Uterus (tissue), 4 donors: ENCODE results near the gene PDS5B. TPM values are rescaled to one million over a fixed set of nuclear protein-coding genes. Genes with fewer than 3 reads are reported as not detected.

Source experiments
- DNase-seq, 2 donors: peaks; one replicate each; pipeline ENCODE4 v3.0.0-alpha.2; 2019 to 2020
- H3K27ac ChIP-seq, 2 donors: fragments of 200-600 bp; sonication (generic); 1 replicate in 1 of 2; 2 replicates in 1 of 2; pipeline ENCODE4 v1.5.1; 2016 to 2018
- H3K27me3 ChIP-seq, 2 donors: fragments of 200-600 bp; sonication (generic); one replicate each; pipeline ENCODE4 v1.5.1; 2018 to 2019; ENCODE audit warnings: control low read depth in 1 of 2
- H3K36me3 ChIP-seq, 2 donors: fragments of 200-600 bp; sonication (generic); one replicate each; pipeline ENCODE4 v1.5.1; 2019; ENCODE audit warnings: control low read depth in 1 of 2
- H3K4me1 ChIP-seq, 2 donors: fragments of 200-600 bp; sonication (generic); one replicate each; pipeline ENCODE4 v1.5.1; 2018 to 2019; ENCODE audit warnings: control low read depth in 1 of 2
- H3K4me3 ChIP-seq, 2 donors: fragments of 200-600 bp; sonication (generic); 1 replicate in 1 of 2; 2 replicates in 1 of 2; pipeline ENCODE4 v1.5.1; 2018 to 2019; ENCODE audit warnings: mild to moderate bottlenecking in 1 of 2
- H3K9me3 ChIP-seq, 2 donors: fragments of 200-600 bp; sonication (generic); one replicate each; pipeline ENCODE4 v1.5.1; 2019; ENCODE audit warnings: control low read depth in 1 of 2
- POLR2A ChIP-seq, 2 donors: fragments of 450-650 bp; IDR thresholded peaks; one replicate each; pipeline ENCODE4 v1.6.1; 2016; ENCODE audit warnings: antibody characterized with exemption in 2 of 2, mild to moderate bottlenecking in 1 of 2, moderate library complexity in 1 of 2
- intact Hi-C: fragments of 100-400 bp; cut with DNase I; formaldehyde crosslinking; loops from one replicate; pipeline ENCODE4 v1.15.1; 2023; ENCODE audit warnings: low total_unique reads
- total RNA-seq, 4 donors: library from RNA; depleted of rRNA in 3 of 4; stranded (reverse); fragments of >200 nt in 3 of 4; gene quantifications; one replicate each; pipeline versions ENCODE4 v1.1.0 to v1.2.4, GENCODE V29; 2014 to 2023
- TF ChIP-seq, protein P1 (sequence below), 4 experiments: fragments of 200-600 bp in 2 of 4; fragments of 450-650 bp in 2 of 4; sonication (generic) in 2 of 4; IDR thresholded peaks; one replicate each; pipeline ENCODE4 v1.5.1; 2016 to 2019; ENCODE audit warnings: antibody characterized with exemption in 4 of 4, mild to moderate bottlenecking in 2 of 4, moderate library complexity in 1 of 4
- donor health status: DM: yes; HTN: yes; CAD: no.

The PDS5B gene
- total RNA-seq, 4 donors from 2014 or later = 36.6 to 192 (median 91.0) TPM

GRCh38 chr13:32751340-32751739 lies 165.1 kb downstream of the PDS5B start:
- Histone ChIP-seq H3K4me3 (no peak overlapping the region), H3K27ac (no peak overlapping the region), H3K9me3 (no peaks in the 10 kb centered on the region), H3K27me3 (no peaks in the 10 kb centered on the region), H3K36me3 (no peaks in the 10 kb centered on the region), H3K4me1 (no peaks in the 10 kb centered on the region)
- intact Hi-C loops = no loop called here
- TF ChIP-seq POLR2A (IDR thresholded peaks at IDR 0.05) = no peak
- TF ChIP-seq, protein P1, sequence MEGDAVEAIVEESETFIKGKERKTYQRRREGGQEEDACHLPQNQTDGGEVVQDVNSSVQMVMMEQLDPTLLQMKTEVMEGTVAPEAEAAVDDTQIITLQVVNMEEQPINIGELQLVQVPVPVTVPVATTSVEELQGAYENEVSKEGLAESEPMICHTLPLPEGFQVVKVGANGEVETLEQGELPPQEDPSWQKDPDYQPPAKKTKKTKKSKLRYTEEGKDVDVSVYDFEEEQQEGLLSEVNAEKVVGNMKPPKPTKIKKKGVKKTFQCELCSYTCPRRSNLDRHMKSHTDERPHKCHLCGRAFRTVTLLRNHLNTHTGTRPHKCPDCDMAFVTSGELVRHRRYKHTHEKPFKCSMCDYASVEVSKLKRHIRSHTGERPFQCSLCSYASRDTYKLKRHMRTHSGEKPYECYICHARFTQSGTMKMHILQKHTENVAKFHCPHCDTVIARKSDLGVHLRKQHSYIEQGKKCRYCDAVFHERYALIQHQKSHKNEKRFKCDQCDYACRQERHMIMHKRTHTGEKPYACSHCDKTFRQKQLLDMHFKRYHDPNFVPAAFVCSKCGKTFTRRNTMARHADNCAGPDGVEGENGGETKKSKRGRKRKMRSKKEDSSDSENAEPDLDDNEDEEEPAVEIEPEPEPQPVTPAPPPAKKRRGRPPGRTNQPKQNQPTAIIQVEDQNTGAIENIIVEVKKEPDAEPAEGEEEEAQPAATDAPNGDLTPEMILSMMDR (IDR thresholded peaks at IDR 0.05) = no peak
- DNase-seq = no peak

DNA sequence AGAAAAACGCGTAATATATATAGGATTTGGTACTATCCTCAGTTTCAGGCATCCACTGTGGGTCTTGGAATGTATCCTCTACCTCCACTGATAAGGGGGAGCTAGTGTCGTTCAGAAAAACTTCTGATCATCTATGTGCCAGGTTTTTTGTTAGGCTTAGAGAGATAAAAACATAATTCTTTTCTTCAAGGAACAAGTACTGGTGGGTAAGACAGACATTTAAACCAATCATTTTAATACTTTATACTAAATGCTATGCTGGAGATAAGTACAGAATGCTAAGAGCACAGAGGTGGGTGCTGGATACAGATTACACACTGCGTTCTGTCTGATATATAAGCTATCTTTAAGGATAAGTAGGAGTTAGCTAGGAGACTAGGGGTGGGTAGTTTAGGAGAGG lies 166.1 kb downstream of the PDS5B start:
- TF ChIP-seq, protein P1 (IDR thresholded peaks at IDR 0.05) = no peak
- no peak for TF ChIP-seq POLR2A (IDR thresholded peaks at IDR 0.05)
- H3K27me3 ChIP-seq = no peaks in the 10 kb centered on the region
- no peaks in the 10 kb centered on the region for H3K4me1 ChIP-seq
- H3K36me3 ChIP-seq = no peaks in the 10 kb centered on the region
- DNase-seq = no peak
- intact Hi-C loops = no loop called here
- no peak overlapping the region for H3K4me3 ChIP-seq
- H3K9me3 ChIP-seq = no peaks in the 10 kb centered on the region
- no peak overlapping the region for H3K27ac ChIP-seq

DNA sequence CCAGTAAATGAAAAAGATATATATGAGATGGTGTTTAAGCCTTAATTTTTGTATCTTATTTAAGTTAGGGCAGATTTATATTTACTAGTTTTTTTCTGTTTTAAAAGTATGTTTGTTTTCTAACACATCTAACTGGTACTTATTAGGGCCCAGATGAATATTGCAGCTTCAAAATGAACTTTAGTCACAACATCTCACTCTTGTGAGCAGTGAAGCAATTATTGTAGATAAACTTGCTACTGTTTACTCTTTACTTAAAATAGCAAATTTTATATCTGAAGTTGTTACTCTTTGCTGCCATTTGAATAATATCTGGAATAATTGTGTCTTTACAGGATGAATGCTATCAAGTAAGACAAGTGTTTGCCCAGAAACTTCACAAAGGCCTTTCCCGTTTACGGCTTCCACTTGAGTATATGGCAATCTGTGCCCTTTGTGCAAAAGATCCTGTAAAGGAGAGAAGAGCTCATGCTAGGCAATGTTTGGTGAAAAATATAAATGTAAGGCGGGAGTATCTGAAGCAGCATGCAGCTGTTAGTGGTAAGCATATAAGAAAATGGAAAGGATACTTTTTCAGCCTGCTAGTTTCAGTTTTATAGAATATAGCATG lies 166.8 kb downstream of the PDS5B start:
- Histone ChIP-seq H3K36me3 (no peaks in the 10 kb centered on the region), H3K27me3 (no peaks in the 10 kb centered on the region), H3K4me1 (no peaks in the 10 kb centered on the region), H3K9me3 (no peaks in the 10 kb centered on the region), H3K27ac (no peak overlapping the region), H3K4me3 (no peak overlapping the region)
- intact Hi-C loops = no loop called here
- no peak for DNase-seq
- no peak for TF ChIP-seq POLR2A (IDR thresholded peaks at IDR 0.05)
- TF ChIP-seq, protein P1 (IDR thresholded peaks at IDR 0.05) = no peak

- intact Hi-C loops = no loop called here
Measured at GRCh38 chr13:32754179-32754578, 167.9 kb downstream of the PDS5B start.

GRCh38 chr13:32759152-32759551 lies 172.9 kb downstream of the PDS5B start:
- TF ChIP-seq POLR2A (IDR thresholded peaks at IDR 0.05) = no peak
- TF ChIP-seq, protein P1 (IDR thresholded peaks at IDR 0.05) = no peak
- Histone ChIP-seq H3K4me1 (no peaks in the 10 kb centered on the region), H3K9me3 (no peaks in the 10 kb centered on the region), H3K36me3 (no peaks in the 10 kb centered on the region), H3K27ac (no peak overlapping the region), H3K27me3 (no peaks in the 10 kb centered on the region), H3K4me3 (no peak overlapping the region)
- no peak for DNase-seq
- intact Hi-C loops = no loop called here

More at GRCh38 chr13:32754179-32754578, 167.9 kb downstream of the PDS5B start:
- TF ChIP-seq, protein P1 (IDR thresholded peaks at IDR 0.05) = no peak
- TF ChIP-seq POLR2A (IDR thresholded peaks at IDR 0.05) = no peak
- no peak for DNase-seq
- Histone ChIP-seq H3K27me3 (no peaks in the 10 kb centered on the region), H3K4me1 (no peaks in the 10 kb centered on the region), H3K4me3 (no peak overlapping the region), H3K36me3 (no peaks in the 10 kb centered on the region), H3K27ac (no peak overlapping the region), H3K9me3 (no peaks in the 10 kb centered on the region)
